ENCODE data around the gene ARAP1. TPM values are rescaled to one million over a fixed set of nuclear protein-coding genes. Genes with fewer than 3 reads are reported as not detected.
A peak's percentile ranks its signal among the peaks of the same experiment; 100 is the strongest.

ARAP1 gene
- total RNA-seq, 1 experiment from 2014 or later = 67.3 TPM

DNA sequence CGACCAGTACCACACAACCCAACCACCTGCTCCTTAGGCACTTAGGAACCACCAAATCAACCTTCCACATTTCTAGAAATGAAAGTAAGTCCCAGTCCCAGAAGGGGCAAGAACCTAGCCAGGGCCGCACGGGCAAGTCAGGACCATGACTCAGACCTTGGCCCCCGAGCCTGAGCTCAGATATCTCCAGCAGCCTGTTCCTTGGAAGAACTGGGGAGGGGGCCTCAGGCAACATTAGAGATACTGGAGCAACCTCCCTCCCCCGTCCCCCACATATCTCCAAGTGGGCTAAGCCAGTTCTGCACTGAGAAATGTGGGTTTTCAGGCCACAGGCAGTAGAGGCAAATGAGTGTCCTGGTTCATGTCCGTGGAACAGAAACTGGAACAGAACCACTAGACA, 7.7 kb downstream of the ARAP1 start:
- DNase-seq (ENCODE audit: low read depth) = no peak

DNA sequence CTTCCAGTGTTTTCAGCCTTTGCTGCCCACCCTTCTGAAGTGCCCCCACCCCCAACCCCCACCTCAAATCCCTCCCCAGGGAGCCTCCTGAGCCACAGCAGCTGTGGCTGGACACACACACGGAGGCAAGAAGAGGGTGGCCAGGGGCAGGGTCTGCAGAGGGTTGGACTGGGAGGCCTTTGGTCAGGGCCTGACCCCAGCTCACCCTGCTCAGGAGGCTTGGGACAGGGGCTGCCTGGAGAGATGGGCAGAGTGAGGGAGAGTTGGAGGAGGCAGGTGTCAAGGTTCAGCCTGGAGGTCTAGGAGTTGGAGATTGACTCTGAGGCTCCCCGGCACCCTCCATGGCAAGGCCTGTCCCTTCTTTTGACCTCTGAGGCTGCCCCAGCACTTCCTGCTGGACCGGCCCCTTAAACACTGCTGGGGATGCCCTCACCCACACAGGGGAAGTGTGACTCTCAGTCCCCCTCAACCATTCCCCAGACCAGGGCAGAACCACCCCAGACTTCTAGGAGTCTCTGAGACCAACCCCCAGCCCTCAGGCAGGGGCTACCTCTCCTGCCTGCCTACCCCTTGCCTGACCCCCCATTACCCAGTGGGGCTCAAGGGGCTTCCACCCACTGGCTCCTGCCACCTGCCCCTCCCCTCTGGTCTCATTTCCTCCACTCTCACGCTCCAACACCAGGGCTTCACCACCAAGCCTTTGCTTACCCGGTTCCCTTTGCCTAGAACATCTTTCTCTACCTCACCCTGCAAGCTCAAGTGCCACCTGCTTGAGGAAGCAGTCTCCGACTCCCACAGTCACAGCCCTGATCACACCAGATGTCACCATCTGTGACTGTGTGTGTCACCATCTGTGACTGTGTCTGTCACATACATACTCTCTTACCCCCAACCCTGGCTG, 8.6 kb downstream of the ARAP1 start:
- DNase-seq (ENCODE audit: low read depth) = no peak

DNA sequence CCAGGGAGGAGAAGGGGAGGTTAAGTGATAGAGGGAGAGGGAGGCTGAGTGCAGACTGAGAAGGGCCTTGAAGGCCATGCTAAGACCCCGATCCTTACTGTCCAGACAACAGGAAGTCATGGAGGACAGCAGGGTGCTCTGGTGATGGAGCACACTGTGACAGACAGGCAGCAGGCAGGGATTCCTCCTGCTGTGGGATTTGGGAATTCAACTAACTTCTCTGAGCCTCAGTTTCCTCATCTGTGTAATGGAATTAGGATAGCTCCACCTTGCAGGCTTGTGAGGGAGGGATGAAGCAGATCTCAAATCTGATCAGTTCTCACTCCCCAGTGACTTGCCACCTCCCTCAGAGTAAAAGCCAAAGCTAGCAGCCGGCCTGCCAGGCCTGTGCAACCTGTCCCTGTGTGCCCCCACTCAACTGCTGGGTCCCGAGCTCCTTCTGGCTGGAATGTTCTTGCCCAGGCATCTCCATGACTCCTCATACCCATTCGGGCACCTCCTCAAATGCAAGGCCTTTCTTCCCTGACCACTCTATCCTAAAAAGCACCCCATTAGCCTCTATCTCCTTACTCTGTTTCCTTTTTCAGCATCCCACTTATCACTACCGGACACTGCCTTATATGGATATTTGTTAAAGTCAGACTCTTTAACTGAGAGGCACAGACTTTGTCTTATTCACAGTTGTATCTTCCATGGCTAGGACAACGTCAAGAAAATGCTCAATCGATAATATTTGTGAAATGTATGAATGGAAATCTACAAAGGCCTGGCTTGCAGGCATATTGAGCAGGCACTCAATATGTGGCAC, 9.5 kb downstream of the ARAP1 start:
- DNase-seq (ENCODE audit: low read depth) = no peak

DNA sequence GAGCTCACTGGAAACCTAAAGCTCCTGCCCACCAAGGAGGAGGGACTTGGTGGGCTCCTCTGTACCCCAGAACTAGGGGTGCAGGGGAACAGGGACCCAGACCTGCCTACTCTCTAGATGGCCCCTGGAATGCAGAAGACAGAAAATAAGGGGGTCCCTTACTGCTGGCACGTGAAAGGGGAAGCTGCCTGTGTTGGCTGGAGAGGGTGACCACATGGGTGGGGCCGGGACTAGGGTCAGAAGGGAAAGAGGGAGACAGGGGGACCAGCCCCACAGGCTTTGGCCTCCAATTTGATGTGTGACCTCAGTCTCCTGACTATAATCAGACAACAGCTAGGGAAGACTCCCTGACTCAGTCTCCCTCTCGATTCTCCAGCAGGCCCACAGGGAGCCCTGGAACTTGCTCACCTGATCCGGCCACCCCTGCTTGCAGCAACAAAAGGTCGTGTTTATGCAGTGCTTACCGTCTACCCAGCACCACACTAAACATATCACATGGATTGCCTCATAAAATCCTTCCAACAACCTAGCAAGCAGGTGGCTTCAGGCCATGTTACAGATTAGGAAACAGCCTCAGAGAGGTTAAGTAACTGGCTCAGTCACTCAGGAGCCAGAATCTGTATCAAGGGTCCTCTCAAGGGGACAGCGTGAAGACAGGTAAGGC, 10.2 kb downstream of the ARAP1 start:
- DNase-seq (ENCODE audit: low read depth) = no peak

DNA sequence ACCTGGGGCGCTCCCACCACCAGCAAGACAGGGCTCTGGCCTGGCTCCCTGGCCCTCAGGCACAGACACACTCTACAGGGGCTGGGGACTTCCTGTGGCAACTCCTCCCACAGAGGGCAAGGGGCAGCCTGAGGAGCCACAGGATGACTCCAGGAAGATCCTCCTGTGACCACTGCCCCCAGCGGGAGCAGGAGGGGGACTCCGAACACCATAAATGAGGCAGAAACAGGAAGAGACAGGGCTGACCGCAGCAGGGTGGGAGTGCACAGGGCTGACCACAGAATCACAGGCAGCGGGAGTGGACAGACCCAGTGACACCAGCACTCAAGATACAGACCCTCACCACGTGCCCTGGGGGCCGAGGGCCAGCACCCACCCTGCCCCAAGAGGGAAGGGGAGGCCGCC, 10.8 kb downstream of the ARAP1 start:
- DNase-seq (ENCODE audit: low read depth) = peak; percentile 33

DNA sequence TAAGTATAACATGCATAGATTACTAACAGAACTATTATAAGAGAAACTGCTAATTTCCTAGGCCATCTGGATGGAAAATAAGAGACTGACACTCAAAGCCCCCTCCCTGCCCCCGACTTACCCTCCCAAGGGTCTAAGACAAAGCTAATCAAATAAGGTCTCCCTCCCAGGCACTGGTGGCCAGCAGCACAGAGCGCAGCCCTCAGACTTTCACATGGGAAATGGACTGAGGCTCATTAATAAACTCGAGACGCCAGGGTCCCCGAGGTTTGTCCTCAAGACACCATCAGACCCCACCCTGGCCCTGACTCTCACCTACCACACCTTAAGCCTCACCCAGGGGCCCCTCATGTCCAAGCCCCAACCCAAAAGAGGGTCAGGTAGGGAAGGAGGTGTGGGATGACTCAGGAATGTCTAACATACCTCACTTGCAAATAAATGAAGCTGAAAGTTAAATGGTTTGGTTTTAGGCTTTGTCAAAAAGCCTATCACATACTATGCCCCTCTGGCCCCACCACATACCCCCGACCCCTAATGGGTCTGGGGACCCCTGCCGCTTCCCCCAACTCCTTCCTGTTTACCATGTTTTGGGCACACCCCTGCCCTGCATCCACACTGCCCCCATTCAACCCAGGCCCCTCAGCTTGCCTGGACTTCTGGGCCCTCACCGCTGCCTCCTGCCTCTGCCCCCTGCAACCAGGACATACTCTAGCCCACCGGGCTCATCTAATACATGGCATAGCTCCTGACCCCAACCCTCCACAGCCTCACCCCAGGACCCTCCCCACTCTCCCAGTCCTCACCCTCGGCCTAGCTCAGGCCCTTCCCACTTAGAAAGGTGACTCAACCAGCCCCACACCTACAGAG, 11.4 kb downstream of the ARAP1 start:
- DNase-seq (ENCODE audit: low read depth) = no peak

DNA sequence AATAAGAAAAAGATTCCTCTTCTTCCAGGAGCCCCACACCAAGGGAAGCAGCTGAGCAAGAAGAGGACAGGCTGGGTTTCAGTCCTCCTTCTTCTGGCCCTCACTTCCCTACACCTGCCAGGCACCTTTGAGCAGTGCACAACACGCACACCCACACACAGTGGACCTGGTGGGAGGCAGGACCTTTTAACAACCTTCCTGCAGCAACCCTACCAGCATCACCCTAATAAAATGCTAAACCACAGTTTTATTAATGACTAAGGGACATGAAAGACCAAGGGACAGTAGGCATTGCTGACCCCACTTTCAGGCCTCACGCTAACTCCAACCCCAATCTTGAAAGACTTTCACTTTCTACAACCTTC, 12.2 kb downstream of the ARAP1 start:
- DNase-seq (ENCODE audit: low read depth) = no peak

DNA sequence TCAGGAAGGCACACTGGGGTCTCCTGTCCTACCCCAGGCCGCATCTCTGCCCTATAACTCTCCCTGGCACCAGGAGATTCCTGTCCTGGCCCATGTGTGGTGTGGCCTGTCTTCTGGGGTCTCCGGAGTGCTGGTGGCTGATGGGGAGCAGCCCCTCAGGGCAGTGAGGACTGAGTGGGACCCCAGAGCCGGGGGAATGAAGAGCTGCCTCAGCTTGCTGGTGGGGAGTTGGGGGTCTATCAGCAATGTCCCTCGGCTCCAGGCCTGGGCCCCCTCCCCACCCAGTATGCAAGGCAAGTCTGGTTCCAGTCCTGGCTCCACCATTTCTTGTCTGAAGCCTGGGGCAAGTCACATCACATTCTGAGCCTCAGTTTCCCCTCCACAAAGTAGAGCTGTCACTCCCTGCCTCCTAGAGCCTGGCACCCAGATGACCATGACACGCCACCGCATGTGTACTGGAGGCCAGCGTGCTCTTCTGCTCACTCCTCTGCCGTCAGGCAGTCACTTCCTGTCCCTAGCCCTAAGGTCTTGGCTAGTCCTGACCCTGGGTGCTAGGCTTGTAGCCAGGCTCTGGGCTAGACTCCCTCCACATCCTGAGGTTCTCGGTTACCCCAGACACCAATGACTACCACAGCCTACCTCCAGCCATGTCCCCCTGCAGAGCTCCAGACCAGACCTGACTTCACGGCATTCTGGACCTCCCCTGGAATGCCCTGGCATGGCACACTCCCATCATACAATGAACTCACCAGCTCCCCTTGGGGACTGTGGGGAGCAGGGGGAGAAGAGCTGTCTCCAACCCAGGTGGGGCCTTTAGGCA, 12.8 kb downstream of the ARAP1 start:
- DNase-seq (ENCODE audit: low read depth) = no peak

DNA sequence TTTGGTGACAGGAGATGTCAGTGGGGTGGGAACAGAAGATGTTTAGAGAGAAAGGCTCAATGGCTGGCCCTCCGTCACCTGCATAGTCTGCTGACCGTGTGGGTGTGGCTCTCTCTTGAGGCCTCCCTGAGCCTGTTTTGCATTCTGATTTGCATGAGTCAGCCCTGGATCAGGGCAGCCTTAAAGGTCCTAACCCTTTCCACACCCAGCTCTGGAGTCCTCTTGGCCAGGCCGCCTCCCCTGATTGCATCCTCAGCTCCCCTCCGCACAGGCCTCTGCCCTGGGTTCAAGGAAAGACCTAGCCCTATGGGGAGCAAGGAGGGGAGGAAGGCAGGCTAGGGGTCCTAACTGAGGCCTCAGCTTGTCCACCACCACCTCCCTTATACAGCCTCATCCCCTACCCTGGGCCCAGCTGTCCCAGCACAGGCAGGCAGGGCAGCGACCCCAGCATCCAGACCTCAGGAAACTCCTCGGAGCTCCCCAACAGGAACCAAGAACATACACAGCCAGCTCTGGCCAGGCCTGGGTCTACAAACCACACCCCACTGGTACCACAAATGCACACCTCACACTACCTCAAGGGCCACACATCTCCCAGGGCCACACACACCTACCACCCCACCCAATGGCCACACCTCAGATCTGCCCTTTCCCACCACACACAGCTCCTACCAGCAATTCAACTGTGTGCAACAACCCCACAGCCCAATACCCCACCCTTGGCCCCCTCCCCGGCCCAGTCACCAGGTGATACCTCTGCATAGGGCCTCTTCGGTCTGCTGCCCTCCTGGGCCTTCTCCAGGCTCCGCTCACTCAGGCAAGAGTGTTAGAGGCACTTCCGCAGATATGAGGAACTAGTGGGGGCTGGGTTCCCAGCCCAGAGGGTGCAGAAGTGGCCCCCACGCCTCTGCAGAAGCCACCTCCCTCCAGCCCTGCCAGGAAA, 13.7 kb downstream of the ARAP1 start:
- no peak for DNase-seq (ENCODE audit: low read depth)

DNA sequence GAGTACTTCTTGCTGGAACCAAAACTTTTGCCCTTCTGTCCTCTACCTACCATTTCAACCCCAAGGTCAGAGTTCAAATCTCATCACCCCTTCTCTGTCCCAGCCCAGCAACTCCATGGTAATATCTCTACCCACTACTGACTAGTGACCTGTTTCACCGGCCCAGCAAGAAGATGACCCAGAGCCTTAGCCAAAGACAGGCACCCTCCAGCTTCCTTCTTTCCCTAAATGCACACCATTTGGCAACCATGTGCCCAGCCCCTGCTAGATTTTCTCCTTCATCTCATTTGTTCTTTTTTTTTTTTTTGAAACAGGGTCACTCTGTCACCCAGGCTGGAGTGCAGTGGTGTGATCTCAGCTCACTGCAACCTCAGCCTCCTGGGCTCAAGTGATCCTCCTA, 14.9 kb downstream of the ARAP1 start:
- DNase-seq (ENCODE audit: low read depth) = no peak

DNA sequence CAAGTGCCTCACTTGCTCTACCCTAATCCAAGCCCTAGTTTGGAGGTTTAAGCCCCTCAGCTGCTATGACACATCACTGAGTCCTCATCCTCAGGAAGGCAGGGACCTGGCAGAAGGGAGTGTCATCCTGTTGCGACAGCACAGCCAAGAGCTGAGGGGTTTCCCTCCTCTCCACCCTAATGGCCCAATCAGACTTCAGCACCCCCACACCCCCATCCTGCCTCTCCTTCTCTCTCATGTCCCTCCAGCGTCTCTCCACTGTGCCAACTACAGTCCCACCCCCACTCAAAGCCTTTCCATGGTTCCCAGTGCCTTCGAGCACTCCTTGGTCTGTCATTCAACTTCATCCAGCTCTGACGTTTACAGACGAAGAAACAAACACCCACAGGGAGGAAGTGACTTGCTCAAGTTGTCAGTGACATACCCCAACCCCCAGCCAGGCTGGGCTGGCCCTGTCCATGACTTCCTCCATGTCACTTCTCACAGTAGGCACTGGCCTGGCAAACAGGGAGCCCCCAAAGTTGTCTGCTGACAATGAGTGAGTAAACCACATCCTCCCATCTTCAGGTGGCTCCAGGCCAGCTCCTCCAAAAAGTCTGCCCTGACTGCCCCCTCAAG, 15.6 kb downstream of the ARAP1 start:
- peak; percentile 94 for DNase-seq (ENCODE audit: low read depth)

DNA sequence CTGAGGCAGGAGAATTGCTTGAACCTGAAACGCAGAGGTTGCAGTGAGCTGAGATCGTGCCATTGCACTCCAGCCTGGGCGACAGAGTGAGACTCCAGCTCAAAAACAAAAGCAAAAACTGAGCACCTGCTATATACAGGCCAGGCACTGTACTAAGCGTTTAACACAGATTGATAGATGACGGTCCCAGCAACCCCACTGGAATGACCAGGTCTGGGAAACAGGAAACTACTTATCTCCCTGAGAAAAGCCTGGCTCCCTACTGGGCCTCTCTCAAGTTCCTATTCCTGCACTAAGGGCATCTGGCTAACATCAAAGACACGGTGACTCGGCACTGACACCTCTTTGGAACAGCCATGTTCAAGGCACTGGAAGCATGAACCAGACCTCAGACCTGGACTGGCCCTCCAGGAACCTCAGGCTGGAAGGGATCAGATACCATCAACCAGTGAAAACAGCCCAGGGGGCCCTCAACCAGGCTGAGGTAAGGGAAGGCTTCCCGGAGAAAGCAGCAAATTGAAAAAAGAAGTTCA, 16.6 kb downstream of the ARAP1 start:
- DNase-seq (ENCODE audit: low read depth) = peak; percentile 77

DNA sequence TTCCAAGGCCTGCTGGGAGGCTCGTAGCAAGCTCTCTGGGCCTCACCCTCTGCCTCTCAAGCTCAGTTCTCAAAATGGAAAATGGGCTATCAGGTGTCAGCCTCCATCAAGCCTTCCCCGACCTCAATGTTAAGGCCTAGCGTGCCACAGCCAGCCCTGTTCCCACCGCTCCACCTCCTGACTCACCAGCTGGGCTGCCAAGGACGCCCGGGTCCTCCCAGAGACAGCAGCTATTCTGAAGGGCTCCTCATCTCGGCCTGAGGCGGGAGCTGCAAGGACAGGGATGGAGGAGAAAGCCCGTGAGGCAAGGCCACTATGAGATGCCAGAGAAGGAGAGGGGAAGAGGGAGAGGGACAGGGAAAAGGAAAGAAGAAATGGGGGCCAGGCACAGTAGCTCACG, 19.9 kb downstream of the ARAP1 start:
- DNase-seq (ENCODE audit: low read depth) = no peak

DNA sequence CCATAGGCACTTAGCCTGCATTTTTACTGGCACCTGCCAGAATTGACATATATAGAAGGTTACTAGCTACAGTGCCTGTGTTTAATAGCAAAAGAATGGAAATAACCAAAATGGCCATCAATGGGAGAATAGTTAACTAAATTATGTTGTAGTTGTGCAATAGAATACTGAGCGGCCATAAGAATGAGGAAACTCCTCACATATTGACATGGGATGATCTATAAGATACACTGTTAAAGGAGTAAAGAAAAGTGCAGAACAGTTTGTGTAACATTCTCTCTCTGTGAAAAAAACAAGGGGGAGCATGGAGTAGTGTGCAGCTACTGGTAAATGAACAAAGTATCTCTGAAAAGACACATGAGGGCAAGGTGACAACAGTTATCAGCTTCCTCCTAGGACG, 21.5 kb downstream of the ARAP1 start:
- no peak for DNase-seq (ENCODE audit: low read depth)

DNA sequence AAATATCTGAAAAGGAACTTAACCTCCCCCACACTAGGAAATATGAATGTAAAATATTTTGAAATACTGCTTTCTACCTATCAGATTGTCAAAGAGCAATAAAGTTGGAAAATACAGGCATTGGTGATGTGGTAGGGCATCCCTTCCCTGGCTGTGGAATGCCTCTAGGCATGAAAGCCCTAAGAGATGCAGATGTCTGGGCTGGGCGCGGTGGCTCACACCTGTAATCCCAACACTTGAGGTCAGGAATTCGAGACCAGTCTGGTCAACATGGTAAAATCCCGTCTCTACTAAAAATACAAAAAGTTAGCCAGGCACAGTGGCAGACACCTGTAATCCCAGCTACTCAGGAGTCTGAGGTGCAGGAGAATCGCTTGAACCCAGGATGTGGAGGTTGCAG, 22.0 kb downstream of the ARAP1 start:
- no peak for DNase-seq (ENCODE audit: low read depth)

DNA sequence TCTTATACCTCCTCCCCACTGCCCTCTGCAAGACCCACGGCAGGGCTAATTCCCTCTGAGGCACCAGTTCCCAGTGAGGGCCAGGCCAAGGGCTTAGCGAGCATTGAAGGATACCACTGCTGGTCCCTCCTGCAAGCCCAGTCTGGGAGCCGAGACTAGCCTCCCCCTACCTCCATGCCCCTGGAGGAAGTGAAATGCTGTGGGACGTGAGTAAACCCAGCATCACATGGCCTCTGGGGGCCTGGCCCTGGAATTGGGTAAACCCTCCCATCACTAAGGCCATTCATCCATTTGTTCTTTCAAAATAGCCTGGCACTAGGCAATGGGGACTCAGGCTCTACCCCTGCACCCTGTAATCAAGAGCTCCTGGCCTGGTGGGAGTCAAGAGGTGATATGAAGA, 24.7 kb downstream of the ARAP1 start:
- no peak for DNase-seq (ENCODE audit: low read depth)

DNA sequence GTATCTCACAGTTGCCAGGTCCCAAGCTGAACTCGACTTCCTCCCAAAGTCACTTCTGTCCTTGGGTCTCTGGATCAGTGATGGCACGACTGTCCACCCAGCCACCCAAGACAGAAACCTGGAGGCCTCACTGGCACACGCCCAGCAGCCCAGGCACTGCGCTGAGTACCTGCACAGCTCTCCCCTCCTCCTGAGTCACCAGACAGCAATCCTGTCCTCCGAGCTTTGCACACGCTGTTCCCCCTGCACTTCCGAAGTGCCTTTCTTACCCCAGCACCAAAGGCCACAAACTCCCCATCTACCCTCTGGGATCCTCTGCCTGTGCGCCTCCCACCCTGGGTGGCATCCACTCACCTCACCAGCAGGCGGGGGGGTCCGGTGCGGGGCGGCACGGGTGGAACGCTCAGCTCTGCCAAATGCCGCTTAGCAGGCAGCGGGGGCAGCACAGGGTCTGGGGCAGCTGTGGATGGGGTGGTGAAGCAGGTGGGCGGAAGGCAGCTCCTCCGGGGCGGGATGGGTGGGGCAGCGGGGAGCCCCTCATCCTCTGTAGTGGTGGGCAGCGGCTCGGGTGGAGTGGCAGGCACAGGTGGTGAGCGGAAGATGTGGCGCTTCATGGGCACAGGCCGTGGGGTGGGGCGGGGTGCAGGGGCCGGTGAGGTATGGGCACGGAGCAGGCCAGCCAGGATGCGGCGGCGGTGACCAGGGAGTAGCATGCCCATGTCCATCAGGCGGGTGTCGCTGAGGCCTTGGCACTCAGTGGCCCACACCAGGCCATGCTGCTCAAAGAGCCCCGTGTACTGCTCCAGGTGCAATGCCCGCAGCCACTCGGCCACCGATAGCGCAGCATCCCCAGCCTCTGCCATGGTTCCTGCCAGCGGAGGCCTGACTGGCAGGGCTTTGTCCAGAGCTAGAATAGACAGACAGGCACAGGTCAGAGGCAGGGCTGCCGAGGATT, 25.7 kb downstream of the ARAP1 start:
- DNase-seq (ENCODE audit: low read depth) = no peak
